Fibroblast of the aortic adventitia (primary cell): ENCODE data around the gene ENO2. TPM values are rescaled to one million over a fixed set of nuclear protein-coding genes. Genes with fewer than 3 reads are reported as not detected.
A peak's percentile ranks its signal among the peaks of the same experiment; 100 is the strongest.

Source experiments
- DNase-seq: peaks from one replicate; pipeline ENCODE4 v3.0.0-alpha.2; 2010; ENCODE audit warnings: low read depth
- H3K4me3 ChIP-seq: 2 replicates; pipeline ENCODE4 v1.5.1; 2011; ENCODE audit warnings: low read depth, mild to moderate bottlenecking, control low read depth, low read length, moderate library complexity
- CTCF ChIP-seq: IDR thresholded peaks from 2 replicates; pipeline ENCODE4 v1.5.1; 2011; ENCODE audit warnings: mild to moderate bottlenecking, low read length, control low read depth, inconsistent platforms; ENCODE audit not compliant: insufficient read depth
- total RNA-seq: library from RNA; depleted of rRNA; stranded (reverse); fragments of >200 nt; gene quantifications from 2 replicates; pipeline ENCODE4 v1.2.3, GENCODE V29; 2012; ENCODE audit warnings: low replicate concordance

ENO2 gene
- total RNA-seq, 1 donor: 12.7 TPM

DNA sequence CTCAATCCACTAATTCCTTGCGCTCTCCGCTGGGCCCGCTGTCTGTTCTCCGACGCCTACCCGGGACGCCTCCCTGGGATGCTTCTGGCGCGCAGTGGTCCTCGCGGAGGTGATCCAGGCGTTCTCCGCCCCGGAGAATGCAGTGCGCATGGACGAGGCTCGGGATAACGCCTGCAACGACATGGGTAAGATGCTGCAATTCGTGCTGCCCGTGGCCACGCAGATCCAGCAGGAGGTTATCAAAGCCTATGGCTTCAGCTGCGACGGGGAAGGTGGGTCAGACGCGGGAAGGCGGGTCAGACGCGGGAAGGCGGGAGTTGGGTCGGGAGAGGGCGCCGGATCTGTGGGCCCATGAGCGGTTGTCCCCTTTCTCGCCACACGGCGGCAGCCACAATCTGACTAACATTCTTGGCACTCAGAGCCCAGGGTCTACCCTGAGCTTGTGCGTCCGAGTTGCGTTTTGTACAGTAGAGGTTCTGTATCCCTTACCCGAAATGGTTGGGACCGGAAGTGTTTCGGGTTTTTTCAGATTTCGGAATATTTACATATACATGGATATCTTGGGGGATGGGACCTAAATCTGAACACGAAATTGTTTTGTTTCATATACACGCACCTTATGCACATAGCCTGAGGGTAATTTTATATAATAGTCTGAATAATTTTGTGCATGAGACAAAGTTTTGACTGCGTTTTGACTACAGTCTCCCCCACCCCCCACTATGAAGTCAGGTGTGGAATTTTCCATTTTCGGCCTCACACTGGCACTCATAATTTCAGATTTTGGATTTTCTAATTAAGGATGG, 30.2 kb downstream of the ENO2 start:
- peak; percentile 94 for DNase-seq
- H3K4me3 ChIP-seq: peak overlapping the region; percentile 84
- peak; percentile 85 for TF ChIP-seq CTCF

DNA sequence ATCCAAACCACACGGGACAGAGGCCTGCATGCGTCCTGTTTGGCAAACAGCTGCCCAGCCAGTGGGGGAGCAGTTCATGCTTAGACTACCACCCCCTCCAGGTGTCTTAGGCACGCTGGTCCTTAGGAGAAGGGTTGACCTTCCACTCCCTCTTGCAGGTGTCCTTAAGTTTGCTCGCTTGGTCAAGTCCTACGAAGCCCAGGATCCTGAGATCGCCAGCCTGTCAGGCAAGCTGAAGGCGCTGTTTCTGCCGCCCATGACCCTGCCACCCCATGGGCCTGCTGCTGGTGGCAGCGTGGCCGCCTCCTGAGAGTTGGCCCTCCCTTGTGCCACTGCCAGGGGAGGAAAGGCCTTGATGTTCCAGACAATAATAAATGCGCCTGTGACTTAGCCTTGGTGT, 31.2 kb downstream of the ENO2 start:
- no peak for TF ChIP-seq CTCF
- H3K4me3 ChIP-seq: peak overlapping the region; percentile 10
- no peak for DNase-seq

GRCh38 chr12:6946033-6946919, 31.9 kb downstream of the ENO2 start:
- H3K4me3 ChIP-seq: no peak overlapping the region
- no peak for TF ChIP-seq CTCF
- no peak for DNase-seq

DNA sequence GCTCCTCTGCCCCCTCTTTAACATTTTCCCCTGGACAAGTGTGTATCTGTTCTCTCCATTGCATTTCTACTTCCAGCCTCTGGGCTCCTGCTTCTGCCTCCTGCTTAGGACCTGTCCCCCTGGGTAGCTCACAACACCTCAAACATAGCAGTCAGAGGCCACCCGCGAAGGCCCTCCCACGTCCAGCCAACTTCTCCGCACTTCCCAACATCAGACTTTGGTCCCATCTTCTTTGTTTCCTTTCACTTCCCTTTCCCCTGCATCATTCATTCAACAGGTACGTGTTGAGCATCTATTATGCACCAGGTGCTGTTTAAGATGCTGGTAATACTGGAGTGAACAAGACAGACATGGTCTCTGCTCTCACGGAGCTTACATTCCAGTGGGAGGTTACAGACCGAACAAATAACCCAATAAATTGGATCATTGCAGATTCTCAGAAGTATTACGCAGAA, 32.6 kb downstream of the ENO2 start:
- H3K4me3 ChIP-seq: no peak overlapping the region
- no peak for TF ChIP-seq CTCF
- no peak for DNase-seq

- TF ChIP-seq CTCF: no peak
- H3K4me3 ChIP-seq: no peak overlapping the region
- DNase-seq: no peak
These were observed 33.2 kb downstream of the ENO2 start for GRCh38 chr12:6947615-6948014.

DNA sequence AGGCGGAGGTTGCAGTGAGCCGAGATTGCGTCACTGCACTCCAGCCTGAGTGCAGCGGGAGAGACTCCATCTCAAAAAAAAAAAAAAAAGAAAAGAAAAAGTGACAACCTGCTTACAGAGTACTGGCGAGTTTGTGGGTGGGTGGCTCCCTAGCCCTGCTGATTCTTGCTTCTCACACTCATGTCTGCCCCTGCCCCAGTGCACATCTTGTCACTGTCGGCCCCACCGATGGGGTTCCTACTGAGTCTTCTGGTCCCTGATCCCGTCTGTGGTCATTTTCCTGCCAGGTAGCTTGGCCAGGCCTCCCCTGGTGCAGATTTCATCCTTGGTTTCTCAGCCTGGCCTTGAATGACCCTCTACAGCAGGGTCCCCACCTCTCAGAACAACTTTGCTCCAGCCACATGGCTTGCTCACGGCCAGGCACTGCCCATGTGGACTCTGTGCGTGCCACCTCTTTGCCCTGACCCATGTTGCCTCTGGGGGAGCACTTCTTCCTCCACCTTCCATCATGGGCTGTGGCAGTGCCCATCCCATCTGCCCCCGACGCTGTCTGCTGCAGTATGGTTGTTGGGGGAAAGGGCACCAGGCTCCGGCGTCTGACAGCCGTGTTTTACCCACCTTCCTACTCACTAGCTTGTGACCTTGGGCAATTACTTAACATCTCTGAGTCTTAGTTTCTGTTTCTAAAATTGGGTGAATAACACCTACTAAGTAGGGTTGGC, 34.7 kb downstream of the ENO2 start:
- H3K4me3 ChIP-seq: no peak overlapping the region
- no peak for TF ChIP-seq CTCF
- no peak for DNase-seq
